ENCODE measurements around the gene BTBD2.

- no peak for TF ChIP-seq CTCF (IDR thresholded peaks at IDR 0.05)
- no peak for TF ChIP-seq POLR2A (IDR thresholded peaks at IDR 0.05)
- TF ChIP-seq POLR2AphosphoS5 (IDR thresholded peaks at IDR 0.05) = no peak
Observed at GRCh38 chr19:2043961-2044708, 28.6 kb upstream of the BTBD2 start.
